GM21390 (cell line): ENCODE data around the gene GRAP2.

Source experiments
- ATAC-seq: cut with Tn5 transposase; IDR thresholded peaks from one replicate; pipeline ENCODE4 v1.9.1; 2021; ENCODE audit not compliant: unreplicated experiment

Gene GRAP2

GRCh38 chr22:39960791-39961746 is 60.2 kb downstream of the GRAP2 start:
- peak; percentile 82 for ATAC-seq

- no peak for ATAC-seq
Measured at GRCh38 chr22:39962071-39962470, 61.2 kb downstream of the GRAP2 start.

- no peak for ATAC-seq
Measured at GRCh38 chr22:39965748-39966147, 64.9 kb downstream of the GRAP2 start.

- no peak for ATAC-seq
Measured at GRCh38 chr22:39966470-39966869, 65.6 kb downstream of the GRAP2 start.

- no peak for ATAC-seq
Measured at GRCh38 chr22:39967103-39967829, 66.4 kb downstream of the GRAP2 start.

GRCh38 chr22:39967996-39968972 is 67.4 kb downstream of the GRAP2 start:
- no peak for ATAC-seq

- no peak for ATAC-seq
Measured at GRCh38 chr22:39970742-39971141, 69.9 kb downstream of the GRAP2 start.

- no peak for ATAC-seq
Measured at GRCh38 chr22:39972641-39973040, 71.8 kb downstream of the GRAP2 start.

- no peak for ATAC-seq
Measured at GRCh38 chr22:39973656-39974055, 72.8 kb downstream of the GRAP2 start.

GRCh38 chr22:39974065-39974464 is 73.2 kb downstream of the GRAP2 start:
- ATAC-seq, result no peak

- ATAC-seq, result no peak
Measured at GRCh38 chr22:39979048-39979447, 78.2 kb downstream of the GRAP2 start.

GRCh38 chr22:39979458-39979857 is 78.6 kb downstream of the GRAP2 start:
- no peak for ATAC-seq

- ATAC-seq, result no peak
Measured at GRCh38 chr22:39980596-39980995, 79.7 kb downstream of the GRAP2 start.

GRCh38 chr22:39983346-39983745 is 82.5 kb downstream of the GRAP2 start:
- no peak for ATAC-seq

GRCh38 chr22:39984006-39984405 is 83.1 kb downstream of the GRAP2 start:
- ATAC-seq, result no peak

- no peak for ATAC-seq
Measured at GRCh38 chr22:39984746-39985145, 83.9 kb downstream of the GRAP2 start.

GRCh38 chr22:39985383-39986035 is 84.6 kb downstream of the GRAP2 start:
- ATAC-seq, result no peak

GRCh38 chr22:39988386-39989114 is 87.7 kb downstream of the GRAP2 start:
- no peak for ATAC-seq

GRCh38 chr22:39989633-39990032 is 88.7 kb downstream of the GRAP2 start:
- ATAC-seq, result no peak

GRCh38 chr22:39990686-39991085 is 89.8 kb downstream of the GRAP2 start:
- no peak for ATAC-seq
